AG09319 (cell line): ENCODE results near the gene CERS1.

Experiments used
- DNase-seq: peaks from one replicate; pipeline ENCODE4 v3.0.0-alpha.2; 2010; ENCODE audit warnings: low read depth; ENCODE audit errors: extremely low read depth
- TF ChIP-seq, protein P1 (sequence below): IDR thresholded peaks from 2 replicates; pipeline ENCODE4 v1.5.1; 2011; ENCODE audit warnings: low read depth, mild to moderate bottlenecking, inconsistent platforms, low read length, moderate library complexity

The CERS1 gene

DNA sequence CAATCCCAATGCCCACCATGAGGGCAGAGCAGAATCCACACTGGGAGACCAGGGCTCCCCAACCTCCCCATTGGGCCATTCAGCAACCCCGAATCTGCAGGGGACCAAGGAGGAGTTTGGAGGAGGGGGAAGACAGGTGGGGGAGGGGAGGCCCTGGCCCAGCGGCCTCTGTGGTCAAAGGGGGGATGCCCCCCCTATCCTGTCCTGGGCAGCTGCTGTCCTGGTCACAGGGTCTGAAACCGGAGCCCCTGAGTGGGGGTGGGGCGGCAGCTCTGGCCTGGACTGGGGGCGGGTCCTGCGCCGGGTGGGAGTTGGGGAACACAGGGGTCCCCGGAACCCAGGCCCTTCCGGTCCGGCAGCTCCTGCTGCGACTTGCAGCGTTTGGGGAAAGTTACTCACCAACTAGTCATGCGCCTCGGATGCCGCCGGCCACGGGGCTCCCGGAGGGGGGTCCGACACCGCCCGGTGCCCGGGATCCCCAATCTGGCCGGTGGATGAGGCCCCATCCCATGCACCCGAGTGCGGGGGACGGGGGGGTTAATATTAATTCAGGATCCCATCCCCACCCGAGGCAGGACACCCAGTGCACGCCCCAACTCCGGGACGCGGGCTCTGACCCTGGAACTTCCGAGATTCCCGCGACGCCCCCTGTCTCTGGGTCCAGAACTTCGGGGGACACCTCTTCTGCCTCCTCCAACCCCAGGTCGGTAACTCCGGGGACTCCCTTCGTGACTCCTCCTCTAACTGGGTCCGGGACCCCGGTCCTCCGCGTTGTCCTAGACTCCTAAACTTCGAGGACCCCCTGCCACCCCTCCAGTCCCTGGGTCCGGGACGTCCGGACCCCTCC lies 44.2 kb upstream of the CERS1 start:
- TF ChIP-seq, protein P1, sequence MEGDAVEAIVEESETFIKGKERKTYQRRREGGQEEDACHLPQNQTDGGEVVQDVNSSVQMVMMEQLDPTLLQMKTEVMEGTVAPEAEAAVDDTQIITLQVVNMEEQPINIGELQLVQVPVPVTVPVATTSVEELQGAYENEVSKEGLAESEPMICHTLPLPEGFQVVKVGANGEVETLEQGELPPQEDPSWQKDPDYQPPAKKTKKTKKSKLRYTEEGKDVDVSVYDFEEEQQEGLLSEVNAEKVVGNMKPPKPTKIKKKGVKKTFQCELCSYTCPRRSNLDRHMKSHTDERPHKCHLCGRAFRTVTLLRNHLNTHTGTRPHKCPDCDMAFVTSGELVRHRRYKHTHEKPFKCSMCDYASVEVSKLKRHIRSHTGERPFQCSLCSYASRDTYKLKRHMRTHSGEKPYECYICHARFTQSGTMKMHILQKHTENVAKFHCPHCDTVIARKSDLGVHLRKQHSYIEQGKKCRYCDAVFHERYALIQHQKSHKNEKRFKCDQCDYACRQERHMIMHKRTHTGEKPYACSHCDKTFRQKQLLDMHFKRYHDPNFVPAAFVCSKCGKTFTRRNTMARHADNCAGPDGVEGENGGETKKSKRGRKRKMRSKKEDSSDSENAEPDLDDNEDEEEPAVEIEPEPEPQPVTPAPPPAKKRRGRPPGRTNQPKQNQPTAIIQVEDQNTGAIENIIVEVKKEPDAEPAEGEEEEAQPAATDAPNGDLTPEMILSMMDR = no peak
- DNase-seq = no peak

DNA sequence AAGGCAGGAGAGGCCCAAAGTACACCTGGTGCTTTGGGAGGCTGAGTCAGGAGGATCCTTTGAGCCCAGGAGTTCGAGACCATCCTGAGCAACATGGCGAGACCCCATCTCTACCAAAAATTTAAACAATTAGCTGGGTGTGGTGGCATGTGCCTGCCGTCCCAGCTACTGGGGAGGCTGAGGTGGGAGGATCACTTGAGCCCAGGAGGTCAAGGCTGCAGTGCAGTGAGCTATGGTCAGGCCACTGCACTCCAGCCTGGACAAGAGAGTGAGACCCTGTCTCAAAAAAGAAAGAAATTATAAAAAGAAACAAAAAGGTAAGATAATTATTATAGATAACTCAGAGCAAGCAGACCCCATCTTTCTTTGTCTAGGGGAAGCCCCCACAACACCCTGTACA lies 43.2 kb upstream of the CERS1 start:
- no peak for DNase-seq
- TF ChIP-seq, protein P1 = no peak

DNA sequence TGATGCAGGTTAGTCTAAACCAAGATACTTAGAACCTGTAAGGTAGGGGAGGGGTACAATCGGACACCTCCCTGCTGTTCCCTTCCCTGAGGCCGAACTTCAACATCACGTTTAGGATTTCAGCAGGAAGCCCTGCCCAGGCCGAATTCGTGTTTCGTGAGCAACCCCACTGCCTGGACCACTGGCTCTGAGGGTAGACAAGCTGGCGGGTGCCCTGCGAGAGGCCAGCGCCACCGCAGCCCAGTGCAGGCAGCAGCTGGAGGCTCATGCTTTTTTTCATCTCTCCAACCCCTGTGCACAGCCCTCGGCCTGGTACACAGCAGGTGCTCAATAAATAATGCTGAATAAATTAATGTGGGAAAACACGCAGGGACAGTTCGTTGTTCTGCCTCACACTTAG lies 37.3 kb upstream of the CERS1 start:
- TF ChIP-seq, protein P1 = no peak
- DNase-seq = no peak

DNA sequence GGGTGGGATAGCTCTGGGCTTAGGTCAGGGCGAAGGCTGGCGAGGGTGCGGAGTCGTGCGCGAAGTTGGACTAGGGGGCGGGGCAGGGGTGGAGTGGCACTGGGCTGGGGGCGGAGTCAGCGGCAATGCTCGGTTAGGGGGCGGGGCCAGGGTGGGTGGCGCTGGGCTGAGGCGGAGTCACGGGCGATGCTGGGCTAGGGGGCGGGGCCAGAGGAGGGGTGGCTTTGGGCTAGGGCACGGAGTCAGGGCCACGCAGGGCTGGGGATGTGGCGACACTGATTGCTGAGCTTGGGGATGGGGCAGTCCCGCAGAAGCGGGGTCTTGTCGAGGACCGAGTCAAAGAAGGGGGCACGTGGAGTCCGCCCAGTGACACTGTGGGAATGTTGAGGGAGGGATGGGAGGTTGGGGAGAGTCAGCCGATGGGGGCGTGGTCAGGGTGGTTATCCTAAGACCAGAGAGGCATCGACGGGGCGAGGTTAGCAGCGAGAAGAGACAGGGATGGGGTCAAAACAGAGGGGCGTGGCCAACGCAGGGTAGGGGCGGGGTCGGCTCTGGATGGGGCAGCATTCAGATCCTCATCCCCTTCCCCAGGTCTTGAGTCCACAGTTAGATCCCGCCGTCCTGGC lies 36.4 kb upstream of the CERS1 start:
- TF ChIP-seq, protein P1 = no peak
- DNase-seq = no peak

DNA sequence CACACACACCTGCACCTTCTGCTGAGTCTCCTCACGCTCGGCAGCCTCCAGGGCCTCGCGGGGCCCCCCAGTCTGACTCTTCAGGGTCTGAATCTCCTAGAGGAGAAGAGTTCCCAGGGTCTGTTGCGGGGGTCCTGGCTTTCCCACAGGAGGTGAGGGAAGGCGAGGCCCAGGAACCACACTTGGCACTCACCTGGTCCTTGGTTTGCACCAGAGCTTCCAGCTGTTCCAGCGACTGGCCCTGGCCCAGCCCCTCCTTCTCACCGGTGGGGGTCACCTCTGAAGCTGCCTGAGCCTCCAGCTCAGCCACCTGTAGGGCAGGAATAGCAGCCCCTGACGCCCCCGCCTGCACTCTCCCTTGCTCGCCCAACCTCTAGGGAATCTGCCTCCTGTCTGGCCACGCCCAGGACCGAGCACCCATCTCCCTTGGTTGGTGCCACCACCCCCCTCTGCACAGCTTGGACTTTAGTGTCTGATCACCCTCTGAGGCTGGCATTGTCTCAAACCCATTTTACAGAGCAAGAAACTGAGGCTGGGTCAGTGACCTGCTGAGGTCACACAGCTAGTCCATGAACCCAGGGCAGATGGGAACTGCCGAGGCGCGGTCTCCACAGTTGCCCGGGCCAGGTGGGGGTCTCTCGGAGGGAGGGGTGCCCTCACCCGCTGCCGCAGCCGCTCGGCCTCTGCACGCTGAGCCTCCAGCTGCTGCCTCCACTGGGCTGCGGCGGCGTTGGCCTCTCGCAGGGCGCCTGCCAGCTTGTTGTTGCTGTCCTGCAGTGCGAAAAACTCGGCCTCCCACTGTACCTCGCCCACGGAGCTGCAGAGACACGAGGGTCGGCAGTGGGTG lies 35.6 kb upstream of the CERS1 start:
- TF ChIP-seq, protein P1 = no peak
- DNase-seq = no peak

DNA sequence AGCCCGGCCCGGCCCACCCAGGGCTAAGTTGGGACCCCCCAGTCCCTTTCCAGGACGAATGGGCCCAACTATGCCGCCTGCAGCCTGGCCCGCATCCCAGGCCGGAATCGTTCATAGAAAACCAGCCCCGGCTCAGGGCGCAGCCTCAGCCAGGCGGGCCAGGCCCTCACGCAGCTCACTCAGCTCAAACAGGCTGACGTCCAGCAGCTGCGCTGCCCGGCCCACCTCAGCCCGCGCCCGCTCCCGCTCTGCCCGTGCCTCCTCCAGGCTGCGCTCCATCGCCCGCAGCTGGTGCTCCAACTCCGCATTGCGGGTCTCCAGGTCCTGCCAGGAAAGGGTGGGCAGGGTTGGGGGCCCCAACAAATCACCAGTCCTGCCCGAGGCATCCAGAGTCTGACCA lies 33.4 kb upstream of the CERS1 start:
- no peak for DNase-seq
- TF ChIP-seq, protein P1 = no peak
